GM21576 (cell line): ENCODE results near the gene POLDIP2.

Source experiments
- ATAC-seq: cut with Tn5 transposase; IDR thresholded peaks from one replicate; pipeline ENCODE4 v1.9.1; 2021; ENCODE audit warnings: mild to moderate bottlenecking, moderate library complexity; ENCODE audit not compliant: unreplicated experiment

POLDIP2 gene

DNA sequence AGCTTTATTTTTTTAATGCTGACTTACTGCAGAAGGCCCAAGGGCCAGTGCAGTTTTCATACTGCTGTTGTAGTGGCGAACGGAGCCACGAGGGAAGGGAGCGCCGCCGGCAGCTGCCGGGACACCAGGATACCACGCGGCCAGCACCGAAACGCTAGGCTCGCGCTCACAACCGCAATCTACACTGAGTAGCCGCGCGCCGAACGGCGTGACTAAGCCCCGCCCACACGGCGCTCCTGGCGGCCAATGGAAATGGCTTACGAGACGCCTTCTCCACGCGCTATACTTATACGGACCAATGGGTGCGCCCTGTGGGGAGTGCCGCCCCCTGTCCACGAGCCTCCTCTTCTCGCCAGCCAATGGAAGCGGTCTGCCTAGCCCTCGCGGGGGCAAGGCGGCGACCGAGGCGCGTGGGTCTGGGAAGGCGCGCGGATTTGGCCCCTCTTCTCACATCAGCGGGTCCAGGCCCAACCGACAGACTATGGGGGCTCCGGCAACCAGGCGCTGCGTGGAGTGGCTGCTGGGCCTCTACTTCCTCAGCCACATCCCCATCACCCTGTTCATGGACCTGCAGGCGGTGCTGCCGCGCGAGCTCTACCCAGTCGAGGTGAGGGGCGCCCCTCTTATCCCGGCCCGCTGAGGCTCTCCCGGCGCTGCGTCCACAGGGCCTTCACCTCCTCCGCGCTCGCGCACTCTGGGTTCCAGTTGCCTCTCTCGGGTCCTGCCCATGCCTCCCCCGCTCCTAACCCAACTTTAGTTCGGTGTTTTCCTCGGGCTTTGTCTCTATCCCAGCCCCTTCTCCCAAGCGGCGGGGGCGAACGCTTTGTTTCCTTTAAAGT, 38.3 kb downstream of the POLDIP2 start, which contains the start of gene TMEM97:
Gene TMEM97 (plus strand): TSS at position 442 of the 839 bp plus-strand sequence. CDS start 40 bp downstream, at position 482.
- peak; percentile 87 for ATAC-seq

DNA sequence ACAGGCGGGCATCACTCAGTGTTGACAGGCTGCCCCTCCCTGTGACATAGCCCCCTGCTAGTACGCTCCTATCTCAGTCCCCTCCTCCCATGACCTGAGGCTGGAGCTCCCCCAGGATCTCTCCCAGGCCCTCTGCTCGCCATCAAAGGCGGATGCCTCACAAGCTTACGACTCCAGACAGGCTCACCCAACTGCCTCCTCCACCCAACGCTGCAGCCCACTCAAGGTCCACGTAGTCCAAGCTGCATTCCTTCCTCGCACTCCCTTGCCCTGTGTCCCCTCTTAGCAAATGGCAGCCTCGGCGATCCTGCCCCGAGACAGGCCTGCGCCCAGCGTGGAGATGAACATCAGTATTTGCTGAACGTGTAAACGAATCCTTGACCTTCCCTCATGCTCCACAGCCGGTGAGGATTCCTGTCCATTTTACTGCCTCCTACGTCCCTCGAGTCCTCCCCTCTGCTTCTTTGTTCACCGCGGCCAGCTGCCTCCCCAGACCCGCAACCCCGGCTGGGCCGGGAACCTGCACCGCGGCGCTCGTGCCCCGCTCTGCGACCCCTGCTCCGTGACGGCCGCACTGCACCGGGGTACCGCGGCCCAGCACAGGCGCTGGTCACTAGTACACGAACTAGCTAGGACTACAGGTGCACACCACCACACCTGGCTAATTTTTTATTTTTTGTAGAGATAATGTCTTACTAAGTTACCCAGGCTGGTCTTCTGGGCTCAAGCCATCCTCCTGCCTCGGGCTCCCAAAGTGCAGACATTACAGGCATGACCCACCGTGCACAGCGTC, 39.2 kb downstream of the POLDIP2 start:
- ATAC-seq: no peak

DNA sequence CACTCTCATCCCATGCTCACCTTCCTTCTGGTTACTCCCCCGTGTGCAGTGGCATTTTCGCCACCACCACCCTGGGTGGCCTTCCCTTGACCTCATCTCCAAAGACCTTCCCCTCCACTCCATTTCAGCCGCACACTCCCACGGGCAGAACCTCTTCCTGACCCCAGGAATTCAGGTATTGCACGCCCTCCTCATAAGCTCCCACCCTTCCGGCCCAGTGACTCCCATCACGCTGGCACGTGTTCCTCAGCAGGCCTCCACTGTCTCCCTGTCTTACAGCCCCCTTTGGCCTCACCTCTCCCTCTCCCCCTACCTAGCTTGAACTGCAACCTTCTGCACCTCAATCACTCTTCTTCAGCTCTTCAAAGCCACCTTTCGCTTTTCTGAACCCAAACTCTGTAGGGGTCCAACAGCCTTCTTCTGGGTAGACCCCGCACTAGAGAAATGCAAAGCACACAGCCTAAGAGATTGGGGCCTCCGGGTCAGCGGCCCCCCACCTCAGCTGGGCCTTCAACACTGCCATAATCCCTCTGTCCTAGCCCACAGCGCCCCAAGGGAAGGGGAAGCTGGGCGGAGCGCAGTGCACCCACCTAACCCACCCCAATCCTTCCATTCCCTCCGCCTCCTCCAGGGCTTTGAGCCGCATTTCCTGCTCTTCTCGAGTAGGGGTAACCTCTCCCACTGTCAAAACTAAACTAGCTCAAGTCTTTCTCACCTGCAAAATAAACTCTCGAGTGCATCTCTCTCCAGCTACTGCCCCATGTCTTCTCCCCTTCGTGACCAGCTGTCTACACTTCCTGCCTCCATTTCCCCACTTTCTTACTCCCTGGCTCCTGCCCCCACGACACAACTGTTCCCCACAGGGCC, 40.0 kb downstream of the POLDIP2 start:
- ATAC-seq: no peak

DNA sequence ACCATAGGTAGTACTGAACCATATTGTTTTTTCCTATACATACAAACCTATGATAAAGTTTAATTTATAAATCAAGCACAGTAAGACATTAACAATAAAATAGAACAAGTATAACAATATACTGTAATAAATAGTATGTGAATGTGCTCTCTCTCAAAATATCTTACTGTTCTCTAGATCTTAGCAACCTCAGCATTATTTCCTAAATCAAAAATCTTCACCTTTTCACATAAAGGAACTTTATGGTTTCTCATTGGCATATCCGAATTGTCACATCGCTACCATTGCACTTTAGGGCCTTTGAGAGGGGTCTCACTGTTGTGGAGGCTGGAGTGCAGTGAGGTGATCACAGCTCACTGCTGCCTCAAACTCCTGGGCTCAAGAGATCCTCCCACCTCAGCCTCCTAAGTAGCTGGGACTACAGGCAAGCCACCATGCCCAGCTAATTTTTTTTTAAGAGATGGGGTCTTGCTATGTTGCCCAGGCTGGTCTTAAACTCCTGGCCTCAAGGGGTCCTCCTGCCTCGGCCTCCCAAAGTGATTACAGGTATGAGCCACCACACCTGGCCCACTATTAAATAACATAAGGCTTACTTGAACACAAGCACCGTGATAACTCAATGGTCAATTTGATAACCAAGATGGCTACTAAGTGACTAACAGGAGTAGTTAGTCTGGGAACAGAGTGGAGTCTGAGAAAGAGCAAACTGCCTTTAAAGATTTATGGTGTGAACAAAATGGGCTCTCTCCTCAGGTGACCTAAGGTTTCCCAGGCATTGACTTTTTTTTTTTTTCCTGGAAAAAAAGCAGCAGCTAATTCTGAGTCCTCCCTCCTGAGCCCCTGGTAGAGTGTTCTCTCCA, 41.3 kb downstream of the POLDIP2 start:
- ATAC-seq: no peak

DNA sequence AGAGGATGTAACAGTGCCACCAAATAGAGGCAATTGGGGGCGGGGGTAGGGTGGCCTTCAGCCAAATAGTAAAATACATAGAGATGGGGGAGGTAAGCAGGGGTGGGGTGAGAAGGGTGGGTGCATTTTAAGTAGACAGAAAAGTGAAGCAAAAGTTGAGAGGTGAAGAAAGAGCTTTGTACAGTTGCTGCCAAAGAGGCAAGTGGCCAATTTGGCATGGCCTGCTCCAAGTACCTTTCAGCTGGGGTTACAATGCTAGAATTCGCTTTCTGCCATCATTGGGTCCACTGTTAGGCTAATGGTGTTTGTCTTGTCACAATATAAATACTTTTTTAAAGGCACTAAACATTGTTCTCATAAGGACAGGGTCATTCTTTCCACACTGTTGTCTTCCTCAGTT, 43.5 kb downstream of the POLDIP2 start:
- ATAC-seq: no peak

DNA sequence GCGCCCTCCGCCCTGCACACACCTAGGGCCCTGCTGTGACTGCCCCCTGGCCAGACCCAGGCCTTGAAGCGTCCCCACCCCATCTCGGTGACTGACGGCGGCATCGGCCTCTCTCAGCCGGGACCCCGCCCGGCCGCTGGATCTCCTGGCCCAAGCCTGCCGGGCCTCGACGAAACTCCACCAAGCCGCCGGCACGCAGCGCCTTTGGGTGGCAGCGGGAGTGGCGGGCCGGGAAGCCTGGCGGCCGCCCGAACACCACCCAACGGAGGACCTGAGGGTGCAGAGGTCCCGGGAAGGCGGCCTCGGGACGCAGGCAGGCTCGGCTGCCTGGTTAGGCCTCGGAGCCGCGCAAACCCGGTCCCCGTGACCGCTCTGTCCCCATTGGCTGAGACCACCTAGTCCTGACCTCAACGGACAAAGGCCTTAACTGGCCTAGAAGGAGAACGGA, 50.3 kb downstream of the POLDIP2 start:
- no peak for ATAC-seq

DNA sequence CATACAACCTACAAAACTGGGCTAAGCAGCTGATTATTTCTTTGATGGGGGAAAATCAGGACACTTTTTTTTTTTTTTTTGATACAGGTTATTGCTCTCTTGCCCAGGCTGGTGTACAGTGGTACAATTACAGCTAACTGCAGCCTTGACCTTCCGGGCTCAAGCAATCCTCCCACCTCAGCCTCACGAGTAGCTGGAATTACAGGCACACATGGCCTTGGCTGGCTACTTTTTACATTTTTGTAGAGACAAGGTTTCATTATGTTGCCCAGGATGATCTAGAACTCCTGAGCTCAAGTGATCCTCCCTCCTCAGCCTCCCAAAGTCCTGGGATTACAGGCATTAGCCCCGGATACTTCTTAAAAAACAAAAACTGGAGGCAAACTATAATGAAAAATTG, 58.9 kb downstream of the POLDIP2 start:
- ATAC-seq: no peak
